PC-9 (cell line): ENCODE measurements around the gene STOML3. TPM values are rescaled to one million over a fixed set of nuclear protein-coding genes. Genes with fewer than 3 reads are reported as not detected.

Experiments
- BruUV-seq: library from RNA; stranded (reverse); fragments of 400-500 nt; replicated peaks from 2 replicates; lab custom pipeline; 2021; lab: Mats Ljungman, UMichigan
- CTCF ChIA-PET: fragments of 300-600 bp; sonication (Branson Sonifier 250); formaldehyde crosslinking; loops from one replicate; lab custom pipeline; 2022; ENCODE audit warnings: antibody characterized with exemption; lab: Charles Lee
- POLR2A ChIA-PET: fragments of 300-600 bp; sonication (Branson Sonifier 250); formaldehyde crosslinking; loops from one replicate; lab custom pipeline; 2022; ENCODE audit warnings: antibody characterized with exemption; ENCODE audit not compliant: unreplicated experiment; lab: Charles Lee
- DNase-seq, 2 experiments: peaks; one replicate each; pipeline versions ENCODE4 v3.0.0 to v3.0.0-alpha.2; 2015 to 2022; ENCODE audit warnings: mixed read lengths in 1 of 2
- H2AFZ ChIP-seq: fragments of 200-600 bp; sonication (generic); 2 replicates; pipeline ENCODE4 v1.8.1; 2017; ENCODE audit warnings: antibody characterized with exemption
- H3F3A ChIP-seq: fragments of 200-600 bp; sonication (generic); 2 replicates; pipeline ENCODE4 v1.8.1; 2017; ENCODE audit warnings: antibody characterized with exemption, mild to moderate bottlenecking, low read depth; ENCODE audit not compliant: insufficient read depth
- H3K27ac ChIP-seq: fragments of 200-600 bp; sonication (generic); 2 replicates; pipeline ENCODE4 v1.6.1; 2016; ENCODE audit warnings: mixed run types
- H3K27me3 ChIP-seq: fragments of 200-600 bp; sonication (generic); 2 replicates; pipeline ENCODE4 v1.6.1; 2016; ENCODE audit warnings: low read depth, mixed run types; ENCODE audit not compliant: insufficient read depth
- H3K36me3 ChIP-seq: fragments of 200-600 bp; sonication (generic); 2 replicates; pipeline ENCODE4 v1.6.1; 2016; ENCODE audit warnings: low read depth, mixed run types
- H3K4me1 ChIP-seq: fragments of 200-600 bp; sonication (generic); replicated peaks from 2 replicates; pipeline ENCODE4 v1.6.1; 2016; ENCODE audit warnings: mixed run types; ENCODE audit not compliant: insufficient read depth
- H3K4me2 ChIP-seq: fragments of 200-600 bp; sonication (generic); 2 replicates; pipeline ENCODE4 v1.6.1; 2017; ENCODE audit warnings: mixed run types
- H3K4me3 ChIP-seq: fragments of 200-600 bp; sonication (generic); 2 replicates; pipeline ENCODE4 v1.6.1; 2016; ENCODE audit warnings: mixed run types
- H3K79me2 ChIP-seq: fragments of 200-600 bp; sonication (generic); 2 replicates; pipeline ENCODE4 v1.6.1; 2017; ENCODE audit warnings: low read depth, mixed run types
- H3K9me2 ChIP-seq: fragments of 200-600 bp; sonication (generic); 2 replicates; pipeline ENCODE4 v1.8.1; 2017; ENCODE audit warnings: mild to moderate bottlenecking; ENCODE audit not compliant: insufficient read depth
- H3K9me3 ChIP-seq: fragments of 200-600 bp; sonication (generic); 2 replicates; pipeline ENCODE4 v1.8.1; 2016; ENCODE audit warnings: low read depth; ENCODE audit not compliant: insufficient read depth
- H4K20me1 ChIP-seq: fragments of 200-600 bp; sonication (generic); 2 replicates; pipeline ENCODE4 v1.8.1; 2017; ENCODE audit not compliant: insufficient read depth
- EZH2 ChIP-seq: fragments of 200-600 bp; sonication (generic); IDR thresholded peaks from 2 replicates; pipeline ENCODE4 v1.8.0; 2017; ENCODE audit warnings: antibody characterized with exemption, low read depth
- intact Hi-C: fragments of 100-400 bp; cut with micrococcal nuclease; formaldehyde crosslinking; loops from one replicate; pipeline ENCODE4 v1.10.0; 2022; ENCODE audit not compliant: unreplicated experiment
- total RNA-seq: library from RNA; stranded (reverse); gene quantifications from 2 replicates; pipeline ENCODE4 v1.2.3, GENCODE V29; 2021
- TF ChIP-seq, protein P1 (sequence below): fragments of 200-600 bp; sonication (generic); conservative IDR thresholded peaks from 2 replicates; pipeline ENCODE4 v1.6.1; 2017; ENCODE audit warnings: mixed run types, antibody characterized with exemption, mild to moderate bottlenecking, moderate library complexity

Gene STOML3
- total RNA-seq, 1 experiment from 2014 or later: not detected

DNA sequence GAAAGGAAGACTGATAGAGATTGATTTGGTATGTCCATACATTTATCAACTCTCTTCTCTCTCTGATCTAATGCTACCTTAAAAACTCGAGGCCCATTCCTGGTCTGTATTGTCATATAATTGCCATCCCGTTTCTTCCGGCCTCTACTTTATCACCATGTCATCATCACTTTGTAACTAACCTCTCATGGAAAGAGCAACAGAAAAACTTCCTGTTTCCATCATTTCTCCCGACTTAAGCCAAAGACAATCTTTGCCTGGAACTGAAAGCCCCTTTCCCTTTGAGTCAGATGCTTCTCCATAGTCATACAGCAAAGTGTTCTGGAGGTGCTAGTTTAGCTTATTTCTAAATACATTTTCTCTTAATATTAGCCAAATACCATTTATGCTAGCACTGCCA, 2.8 kb upstream of the STOML3 start:
- CTCF ChIA-PET: no interaction called here
- no TSS peak for BruUV-seq

DNA sequence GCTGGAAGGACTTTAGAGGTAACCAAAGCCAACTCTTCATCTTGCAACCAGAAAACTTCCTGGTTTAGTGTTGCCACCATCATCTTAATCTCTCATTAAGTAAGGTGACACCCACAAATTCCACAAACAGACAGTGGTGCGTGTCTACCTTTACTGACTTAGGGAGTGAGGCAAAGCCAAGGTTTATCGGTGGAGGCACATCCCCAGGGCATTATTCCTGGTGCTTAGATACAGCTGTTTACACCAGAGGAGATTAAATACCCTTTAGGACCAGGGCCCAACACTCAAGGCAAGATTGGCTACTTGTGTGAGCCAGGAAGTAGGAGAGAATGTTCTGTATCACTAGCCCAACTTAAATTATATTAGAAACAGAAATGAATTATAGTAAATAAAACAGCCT, 9.5 kb downstream of the STOML3 start:
- no peaks in the 10 kb centered on the region for H3K4me1 ChIP-seq
- no TSS peak for BruUV-seq
- no peaks in the 10 kb centered on the region for H4K20me1 ChIP-seq
- no peak overlapping the region for H3K4me2 ChIP-seq
- peak overlapping the region; percentile 29; the same call in 1 of the 2 replicates for H2AFZ ChIP-seq
- H3F3A ChIP-seq: no peaks in the 10 kb centered on the region
- ChIA-PET POLR2A (no interaction called here), CTCF (no interaction called here)
- no peak overlapping the region for H3K4me3 ChIP-seq
- H3K79me2 ChIP-seq: no peaks in the 10 kb centered on the region
- no peak for DNase-seq
- H3K36me3 ChIP-seq: no peaks in the 10 kb centered on the region
- H3K27ac ChIP-seq: no peak overlapping the region
- no peak for TF ChIP-seq EZH2
- TF ChIP-seq, protein P1, sequence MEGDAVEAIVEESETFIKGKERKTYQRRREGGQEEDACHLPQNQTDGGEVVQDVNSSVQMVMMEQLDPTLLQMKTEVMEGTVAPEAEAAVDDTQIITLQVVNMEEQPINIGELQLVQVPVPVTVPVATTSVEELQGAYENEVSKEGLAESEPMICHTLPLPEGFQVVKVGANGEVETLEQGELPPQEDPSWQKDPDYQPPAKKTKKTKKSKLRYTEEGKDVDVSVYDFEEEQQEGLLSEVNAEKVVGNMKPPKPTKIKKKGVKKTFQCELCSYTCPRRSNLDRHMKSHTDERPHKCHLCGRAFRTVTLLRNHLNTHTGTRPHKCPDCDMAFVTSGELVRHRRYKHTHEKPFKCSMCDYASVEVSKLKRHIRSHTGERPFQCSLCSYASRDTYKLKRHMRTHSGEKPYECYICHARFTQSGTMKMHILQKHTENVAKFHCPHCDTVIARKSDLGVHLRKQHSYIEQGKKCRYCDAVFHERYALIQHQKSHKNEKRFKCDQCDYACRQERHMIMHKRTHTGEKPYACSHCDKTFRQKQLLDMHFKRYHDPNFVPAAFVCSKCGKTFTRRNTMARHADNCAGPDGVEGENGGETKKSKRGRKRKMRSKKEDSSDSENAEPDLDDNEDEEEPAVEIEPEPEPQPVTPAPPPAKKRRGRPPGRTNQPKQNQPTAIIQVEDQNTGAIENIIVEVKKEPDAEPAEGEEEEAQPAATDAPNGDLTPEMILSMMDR: no peak
- intact Hi-C loops: no loop called here
- no peaks in the 10 kb centered on the region for H3K27me3 ChIP-seq
- no peaks in the 10 kb centered on the region for H3K9me3 ChIP-seq
- H3K9me2 ChIP-seq: no peaks in the 10 kb centered on the region

More for the DNA sequence above, 2.8 kb upstream of the STOML3 start:
- no peaks in the 10 kb centered on the region for H3K9me3 ChIP-seq
- no peaks in the 10 kb centered on the region for H3K36me3 ChIP-seq
- H3K9me2 ChIP-seq: no peaks in the 10 kb centered on the region
- intact Hi-C loops: no loop called here
- TF ChIP-seq, protein P1: no peak
- no peak for TF ChIP-seq EZH2
- H4K20me1 ChIP-seq: no peaks in the 10 kb centered on the region
- H3K27me3 ChIP-seq: no peaks in the 10 kb centered on the region
- H3K4me2 ChIP-seq: no peak overlapping the region
- no peak overlapping the region for H2AFZ ChIP-seq
- H3K4me1 ChIP-seq: no peaks in the 10 kb centered on the region
- POLR2A ChIA-PET: no interaction called here
- H3K79me2 ChIP-seq: no peaks in the 10 kb centered on the region
- no peaks in the 10 kb centered on the region for H3F3A ChIP-seq
- no peak overlapping the region for H3K4me3 ChIP-seq
- H3K27ac ChIP-seq: no peak overlapping the region
- no peak for DNase-seq

DNA sequence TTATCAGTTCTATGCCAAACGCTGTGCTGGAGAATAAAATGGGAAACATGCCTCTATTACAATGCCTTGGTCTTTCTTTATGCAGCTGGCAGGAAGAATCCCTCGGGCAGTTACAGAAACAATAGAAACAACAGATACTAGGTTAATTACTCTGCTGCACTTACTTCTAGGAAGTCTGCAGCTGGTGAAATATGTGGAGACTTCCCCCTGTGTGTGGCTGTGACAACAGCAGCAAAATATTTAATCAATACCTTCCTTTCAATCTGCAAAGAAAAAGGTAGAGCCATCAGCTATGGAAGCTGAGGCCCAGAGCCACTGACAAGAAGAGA, 9.9 kb downstream of the STOML3 start:
- Histone ChIP-seq H3K4me3 (no peak overlapping the region), H3K4me2 (no peak overlapping the region), H3K79me2 (no peaks in the 10 kb centered on the region), H3K27ac (no peak overlapping the region), H4K20me1 (no peaks in the 10 kb centered on the region), H3K9me2 (no peaks in the 10 kb centered on the region), H3K9me3 (no peaks in the 10 kb centered on the region), H3F3A (no peaks in the 10 kb centered on the region), H2AFZ (peak overlapping the region; percentile 29; the same call in 1 of the 2 replicates), H3K4me1 (no peaks in the 10 kb centered on the region), H3K36me3 (no peaks in the 10 kb centered on the region), H3K27me3 (no peaks in the 10 kb centered on the region)
- CTCF ChIA-PET: no interaction called here
- intact Hi-C loops: no loop called here
- POLR2A ChIA-PET: no interaction called here
- BruUV-seq: no TSS peak
- no peak for DNase-seq
- TF ChIP-seq, protein P1: no peak
- TF ChIP-seq EZH2: no peak
